ENCODE measurements around the gene OCA2.

DNA sequence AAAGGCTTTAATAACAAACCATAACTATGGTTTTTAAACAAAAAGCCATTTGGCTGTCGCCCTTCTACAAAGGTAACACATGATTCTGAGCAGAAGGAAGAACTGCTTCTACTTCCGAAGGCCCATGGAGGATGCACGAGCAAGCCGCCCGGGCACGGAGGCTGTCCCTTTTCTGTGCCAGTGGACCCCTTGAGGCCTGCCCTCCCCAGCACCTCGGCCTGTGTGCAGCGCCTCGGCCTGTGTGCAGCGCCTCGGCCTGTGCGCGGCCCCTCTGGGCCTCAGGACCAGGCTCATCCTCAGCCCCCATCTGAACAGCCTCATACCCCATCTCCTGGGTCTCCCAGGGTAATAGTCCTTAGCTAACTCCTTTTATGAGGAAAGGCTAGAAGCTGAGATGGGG lies 329.5 kb downstream of the OCA2 start:
- no peak for TF ChIP-seq POLR2A (IDR thresholded peaks at IDR 0.05)
- TF ChIP-seq, protein P1, sequence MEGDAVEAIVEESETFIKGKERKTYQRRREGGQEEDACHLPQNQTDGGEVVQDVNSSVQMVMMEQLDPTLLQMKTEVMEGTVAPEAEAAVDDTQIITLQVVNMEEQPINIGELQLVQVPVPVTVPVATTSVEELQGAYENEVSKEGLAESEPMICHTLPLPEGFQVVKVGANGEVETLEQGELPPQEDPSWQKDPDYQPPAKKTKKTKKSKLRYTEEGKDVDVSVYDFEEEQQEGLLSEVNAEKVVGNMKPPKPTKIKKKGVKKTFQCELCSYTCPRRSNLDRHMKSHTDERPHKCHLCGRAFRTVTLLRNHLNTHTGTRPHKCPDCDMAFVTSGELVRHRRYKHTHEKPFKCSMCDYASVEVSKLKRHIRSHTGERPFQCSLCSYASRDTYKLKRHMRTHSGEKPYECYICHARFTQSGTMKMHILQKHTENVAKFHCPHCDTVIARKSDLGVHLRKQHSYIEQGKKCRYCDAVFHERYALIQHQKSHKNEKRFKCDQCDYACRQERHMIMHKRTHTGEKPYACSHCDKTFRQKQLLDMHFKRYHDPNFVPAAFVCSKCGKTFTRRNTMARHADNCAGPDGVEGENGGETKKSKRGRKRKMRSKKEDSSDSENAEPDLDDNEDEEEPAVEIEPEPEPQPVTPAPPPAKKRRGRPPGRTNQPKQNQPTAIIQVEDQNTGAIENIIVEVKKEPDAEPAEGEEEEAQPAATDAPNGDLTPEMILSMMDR (IDR thresholded peaks at IDR 0.05): no peak
